GM18502 (cell line): Measurements from ENCODE around the gene EMC6.

Source experiments
- ATAC-seq: cut with Tn5 transposase; IDR thresholded peaks from one replicate; pipeline ENCODE4 v1.9.1; 2021; ENCODE audit warnings: mild to moderate bottlenecking; ENCODE audit not compliant: unreplicated experiment, poor library complexity

Gene EMC6

GRCh38 chr17:3655766-3656165 is 12.8 kb upstream of the EMC6 start:
- ATAC-seq: no peak

- no peak for ATAC-seq
Observed at GRCh38 chr17:3656353-3656752, 12.3 kb upstream of the EMC6 start.

- no peak for ATAC-seq
Observed at GRCh38 chr17:3656755-3657587, 11.6 kb upstream of the EMC6 start.

- no peak for ATAC-seq
Observed at GRCh38 chr17:3657588-3657869, 11.1 kb upstream of the EMC6 start.

- ATAC-seq: no peak
Observed at GRCh38 chr17:3657874-3658783, 10.5 kb upstream of the EMC6 start.

- ATAC-seq: no peak
Observed at GRCh38 chr17:3658784-3659449, 9.7 kb upstream of the EMC6 start.

GRCh38 chr17:3659541-3660111 is 9.0 kb upstream of the EMC6 start:
- ATAC-seq: no peak

GRCh38 chr17:3660311-3660891 is 8.2 kb upstream of the EMC6 start:
- ATAC-seq: no peak

- ATAC-seq: no peak
Observed at GRCh38 chr17:3663102-3664011, 5.3 kb upstream of the EMC6 start.

GRCh38 chr17:3665834-3666233 is 2.8 kb upstream of the EMC6 start:
- no peak for ATAC-seq

- ATAC-seq: no peak
Observed at GRCh38 chr17:3666516-3666915, 2.1 kb upstream of the EMC6 start.

GRCh38 chr17:3667366-3668278 is 990 bp upstream of the EMC6 start:
- ATAC-seq: peak; percentile 2

GRCh38 chr17:3669085-3669347 is 404 bp downstream of the EMC6 start:
- no peak for ATAC-seq

GRCh38 chr17:3669548-3669947 is 936 bp downstream of the EMC6 start:
- ATAC-seq: no peak

- no peak for ATAC-seq
Observed at GRCh38 chr17:3672571-3672970, 4.0 kb downstream of the EMC6 start.

GRCh38 chr17:3675886-3676285 is 7.3 kb downstream of the EMC6 start:
- ATAC-seq: no peak

- ATAC-seq: no peak
Observed at GRCh38 chr17:3678095-3678820, 9.6 kb downstream of the EMC6 start.
